DMS114 treated with DMSO at 0.1 percent for 48 hours (cell line): ENCODE data around the gene CHMP4A.

Experiments used
- DNase-seq: peaks from one replicate; lab custom pipeline; 2025; ENCODE audit not compliant: unreplicated experiment; lab: John Stamatoyannopoulos, UW

CHMP4A gene

DNA sequence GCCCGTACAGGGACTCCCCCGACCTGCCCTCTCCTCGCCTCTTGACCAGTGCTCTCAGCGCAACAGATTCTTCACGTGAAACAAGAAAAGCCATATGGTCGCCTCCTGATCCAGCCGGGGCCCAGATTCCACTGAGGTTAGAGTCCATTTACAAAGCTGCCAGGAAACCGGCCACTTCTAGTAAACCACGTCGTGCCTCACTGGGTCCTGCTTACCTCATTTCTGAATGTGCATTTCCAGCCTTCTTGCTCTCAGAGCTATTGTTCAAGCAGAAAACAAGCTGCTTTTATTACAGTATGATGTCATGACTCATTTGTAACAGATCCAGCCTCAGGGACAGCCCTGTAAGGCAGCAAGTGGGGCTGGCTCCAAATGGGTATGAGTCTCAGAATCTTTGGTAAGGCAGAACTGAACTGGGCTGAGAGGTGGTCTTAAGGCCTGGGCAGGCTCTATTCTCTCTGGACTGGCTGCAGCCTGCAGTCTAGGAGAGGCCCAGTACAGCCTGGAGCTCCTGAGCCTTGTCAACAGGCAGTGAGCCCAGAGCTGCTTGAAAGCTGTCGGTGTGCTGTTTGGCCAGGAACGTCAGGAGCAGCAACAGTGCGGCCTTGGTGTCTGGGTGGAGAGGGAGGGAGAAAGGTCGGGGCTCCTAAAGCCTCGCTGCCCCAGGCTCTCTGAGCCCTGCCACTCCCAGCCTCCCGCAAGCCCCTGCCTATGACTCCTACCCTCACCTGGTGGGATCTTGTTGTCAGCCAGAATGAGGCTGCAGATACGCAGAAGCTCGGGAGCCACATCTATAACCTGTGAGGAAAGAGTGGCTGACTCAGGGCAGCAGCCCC is 33.1 kb downstream of the CHMP4A start:
- DNase-seq, result no peak

DNA sequence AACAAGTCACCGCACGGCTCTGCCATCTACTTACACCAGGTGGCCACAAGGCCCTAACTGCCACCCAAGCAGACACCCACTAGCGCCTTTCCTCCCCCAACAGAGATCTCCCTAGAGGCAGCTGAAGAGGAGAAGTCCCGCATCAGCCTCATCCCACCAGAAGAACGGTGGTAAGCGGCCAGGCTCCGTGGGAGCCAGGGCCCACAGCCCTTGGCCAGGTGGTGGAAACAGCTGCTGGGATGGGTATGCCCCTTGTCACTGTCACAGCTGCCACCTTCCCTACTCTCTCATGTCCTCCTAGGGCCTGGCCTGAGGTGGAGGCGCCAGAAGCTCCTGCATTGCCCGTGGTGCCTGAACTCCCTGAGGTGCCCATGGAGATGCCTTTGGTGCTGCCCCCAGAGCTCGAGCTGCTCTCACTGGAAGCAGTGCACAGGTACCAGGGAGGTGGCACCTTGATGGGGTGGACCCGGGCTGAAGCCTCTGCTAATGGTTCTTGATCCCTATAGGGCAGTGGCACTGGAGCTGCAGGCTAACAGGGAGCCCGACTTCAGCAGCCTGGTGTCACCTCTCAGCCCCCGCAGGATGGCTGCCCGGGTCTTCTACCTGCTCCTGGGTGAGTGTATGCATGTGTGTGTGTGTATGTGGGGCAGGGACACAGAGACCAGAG is 33.9 kb downstream of the CHMP4A start:
- no peak for DNase-seq

DNA sequence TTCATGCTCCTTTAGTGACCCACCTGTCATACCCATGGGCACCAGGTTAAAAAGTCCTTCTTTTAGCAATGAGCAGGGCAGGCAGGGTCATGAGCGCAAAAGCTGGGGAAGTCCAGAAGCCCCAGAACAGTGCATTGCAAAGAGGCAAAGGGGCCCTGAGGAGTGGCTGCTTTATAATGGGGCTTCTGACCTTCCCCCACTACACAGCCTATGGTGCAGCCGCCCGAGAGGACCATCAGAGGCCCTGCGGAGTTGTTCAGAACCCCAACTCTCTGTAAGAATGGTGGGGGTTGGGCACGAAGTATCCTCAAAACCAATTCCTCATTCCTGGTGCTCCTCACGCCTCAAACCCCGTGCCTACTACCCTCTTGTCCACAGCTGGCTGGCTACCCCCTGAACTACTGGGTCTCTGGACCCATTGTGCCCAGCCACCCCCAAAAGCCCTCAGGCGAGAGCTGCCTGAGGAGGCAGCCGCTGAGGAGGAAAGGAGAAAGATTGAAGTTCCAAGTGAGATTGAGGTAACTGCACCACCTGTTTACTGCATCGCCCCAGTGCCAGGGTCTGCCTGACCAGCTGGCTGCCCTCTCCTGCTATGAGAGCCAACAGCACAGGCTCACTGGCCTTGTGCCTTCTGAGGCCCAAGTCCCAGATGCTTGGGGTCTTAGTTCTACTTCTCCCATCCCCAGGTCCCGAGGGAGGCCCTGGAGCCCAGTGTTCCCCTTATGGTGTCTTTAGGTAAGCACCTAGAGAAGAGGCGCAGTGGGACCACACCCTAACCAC is 34.7 kb downstream of the CHMP4A start:
- DNase-seq, result no peak

DNA sequence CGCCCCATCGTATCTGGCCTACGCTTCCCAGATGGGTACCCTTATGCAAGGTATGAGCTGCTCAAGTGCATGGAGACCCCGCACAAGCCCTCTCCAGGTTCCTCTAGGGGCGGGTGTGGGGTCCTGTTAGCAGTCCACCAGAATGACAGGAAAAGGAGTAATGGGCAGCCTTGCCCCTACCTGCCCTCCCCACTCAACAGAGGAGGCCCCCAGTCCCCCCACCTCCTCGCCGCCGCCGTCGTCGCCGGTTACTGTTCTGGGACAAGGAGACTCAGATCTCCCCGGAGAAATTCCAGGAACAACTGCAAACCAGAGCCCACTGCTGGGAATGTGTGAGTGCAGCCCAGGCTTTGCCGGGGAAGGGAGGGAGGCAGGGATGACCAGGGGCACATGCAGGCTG is 35.4 kb downstream of the CHMP4A start:
- no peak for DNase-seq

DNA sequence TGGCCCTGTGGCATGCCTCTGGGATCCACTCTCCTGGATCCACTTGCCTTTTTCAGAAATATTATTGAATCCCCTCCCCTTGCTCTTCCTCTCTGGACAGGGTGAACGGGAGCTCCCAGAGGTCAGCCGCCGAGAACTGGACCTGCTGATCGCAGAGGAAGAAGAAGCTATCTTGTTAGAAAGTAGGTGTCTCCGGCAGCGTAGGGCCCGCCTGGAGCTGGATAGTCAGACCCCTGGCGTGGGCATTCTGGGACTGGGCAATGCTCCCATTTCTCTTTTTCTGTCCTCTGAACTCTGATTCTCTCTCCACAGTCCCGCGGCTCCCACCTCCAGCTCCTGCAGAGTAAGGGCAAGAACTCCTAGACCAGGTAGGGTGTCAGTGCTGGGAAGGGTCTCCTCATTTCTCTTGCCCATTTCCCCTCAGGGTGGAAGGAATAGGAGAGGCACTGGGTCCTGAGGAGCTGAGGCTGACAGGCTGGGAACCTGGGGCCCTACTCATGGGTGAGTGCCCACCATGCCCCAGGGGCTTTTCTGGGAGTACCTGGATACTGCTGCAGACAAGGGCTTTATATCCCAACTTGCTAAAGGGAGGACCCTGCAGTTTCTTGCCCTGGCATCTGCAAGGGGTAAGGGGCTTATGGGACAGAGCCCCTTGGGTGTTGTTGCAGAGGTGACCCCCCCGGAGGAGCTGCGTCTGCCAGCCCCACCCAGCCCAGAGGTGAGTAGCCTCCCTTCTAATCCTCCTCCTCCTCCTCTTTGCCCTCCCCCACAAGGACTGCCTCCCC is 36.1 kb downstream of the CHMP4A start:
- DNase-seq, result no peak

DNA sequence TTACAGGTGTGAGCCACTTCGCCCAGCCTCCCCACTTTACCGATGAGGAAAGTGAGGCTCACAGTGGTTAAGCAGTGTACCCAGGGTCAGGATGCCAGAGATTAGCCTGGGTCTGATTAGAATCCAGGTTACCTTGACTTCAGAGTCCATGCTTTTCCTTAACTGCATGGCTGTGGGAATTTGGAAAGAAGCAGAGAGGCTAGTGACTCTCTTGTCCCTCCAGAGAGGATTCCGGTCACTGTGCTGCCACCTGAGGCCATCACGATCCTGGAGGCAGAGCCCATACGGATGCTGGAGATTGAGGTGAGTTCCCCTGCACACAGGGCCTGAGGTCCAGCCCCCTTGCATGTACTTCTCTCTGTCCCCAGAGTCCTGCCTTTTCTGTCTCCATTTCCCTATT is 36.7 kb downstream of the CHMP4A start:
- DNase-seq, result no peak

DNA sequence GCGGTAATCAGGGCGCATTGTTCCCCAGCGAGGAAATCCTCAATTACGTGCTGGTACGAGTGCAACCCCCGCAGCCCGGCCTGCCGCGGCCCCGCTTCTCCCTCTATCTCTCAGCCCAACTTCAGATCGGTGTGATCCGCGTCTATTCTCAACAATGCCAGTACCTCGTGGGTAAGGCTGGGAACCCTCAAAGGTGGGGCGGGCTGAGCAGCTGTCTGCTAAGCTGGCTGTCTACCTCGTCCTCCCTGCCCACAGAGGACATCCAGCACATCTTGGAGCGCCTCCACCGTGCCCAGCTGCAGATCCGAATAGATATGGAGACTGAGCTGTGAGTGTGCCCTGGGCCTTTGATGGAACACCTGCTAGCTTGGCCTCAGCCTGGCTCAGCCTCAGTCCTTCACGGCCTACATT is 40.4 kb downstream of the CHMP4A start:
- no peak for DNase-seq

DNA sequence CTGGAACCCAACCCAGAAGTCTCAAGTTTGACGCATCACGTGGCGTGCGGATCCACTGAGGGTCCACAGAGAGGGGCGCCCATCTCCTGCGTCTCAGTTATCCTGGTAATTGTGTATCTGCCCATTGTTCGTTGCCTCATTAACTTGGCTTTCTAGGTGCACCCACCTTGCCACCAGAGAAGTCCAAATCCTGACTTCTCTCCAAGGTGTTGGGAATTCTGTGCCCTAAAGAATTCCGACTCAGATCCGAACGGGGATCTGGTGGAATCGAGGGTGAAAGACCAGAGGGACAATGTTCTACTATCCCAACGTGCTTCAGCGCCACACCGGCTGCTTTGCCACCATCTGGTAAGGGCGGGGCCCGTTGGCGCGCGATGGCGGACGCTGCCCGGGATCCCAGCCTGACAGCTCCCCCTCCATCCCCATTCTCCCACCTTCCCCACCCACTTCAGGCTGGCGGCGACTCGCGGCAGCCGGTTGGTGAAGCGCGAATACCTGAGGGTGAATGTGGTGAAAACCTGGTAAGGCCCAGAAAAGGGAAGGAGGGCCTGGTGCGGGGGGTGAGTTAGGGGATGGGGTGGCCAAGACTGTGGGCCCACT is 40.9 kb downstream of the CHMP4A start:
- DNase-seq, result no peak

DNA sequence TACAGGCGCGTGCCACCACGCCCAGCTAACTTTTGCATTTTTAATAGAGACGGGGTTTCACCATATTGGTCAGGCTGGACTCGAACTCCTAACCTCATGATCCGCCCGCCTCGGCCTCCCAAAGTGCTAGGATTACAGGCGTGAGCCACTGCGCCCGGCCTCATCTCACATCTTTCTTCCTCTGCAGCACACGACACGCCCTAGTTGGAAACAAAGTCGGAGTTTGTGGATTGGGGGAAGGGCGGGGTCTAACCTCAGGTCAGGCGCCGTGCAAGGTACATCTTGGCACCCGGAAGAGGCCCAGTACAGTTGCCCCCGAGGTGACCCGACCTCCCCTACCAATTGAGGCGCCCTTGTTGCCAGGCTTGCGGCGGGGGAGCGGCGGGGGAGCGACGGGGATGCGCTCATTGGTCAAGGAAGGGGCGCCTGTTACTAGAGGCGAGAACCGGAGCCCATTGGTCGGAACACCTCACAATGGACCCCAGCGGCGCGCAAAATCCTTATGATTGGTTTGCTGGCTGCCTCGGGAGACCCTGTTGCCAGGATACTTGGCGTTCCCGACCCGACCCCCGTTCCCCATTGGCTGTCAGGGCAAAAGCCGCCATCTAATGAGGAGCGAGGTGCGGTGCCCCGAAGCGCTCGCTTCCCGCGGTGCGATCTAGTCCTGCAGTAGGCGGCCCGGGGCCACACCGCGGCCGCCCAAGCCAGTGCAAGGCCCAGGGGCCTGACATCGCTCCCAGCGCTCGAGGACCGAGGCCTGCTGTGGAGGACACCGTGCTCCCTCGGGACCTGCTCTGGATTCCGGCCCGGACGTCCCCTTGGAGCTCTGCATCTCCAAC is 41.6 kb downstream of the CHMP4A start, which contains the start of gene REC8:
TSS of gene REC8 (plus strand) at position 659 of the 839 bp plus-strand sequence. CDS start 473 bp downstream, outside the sequence.
- no peak for DNase-seq

DNA sequence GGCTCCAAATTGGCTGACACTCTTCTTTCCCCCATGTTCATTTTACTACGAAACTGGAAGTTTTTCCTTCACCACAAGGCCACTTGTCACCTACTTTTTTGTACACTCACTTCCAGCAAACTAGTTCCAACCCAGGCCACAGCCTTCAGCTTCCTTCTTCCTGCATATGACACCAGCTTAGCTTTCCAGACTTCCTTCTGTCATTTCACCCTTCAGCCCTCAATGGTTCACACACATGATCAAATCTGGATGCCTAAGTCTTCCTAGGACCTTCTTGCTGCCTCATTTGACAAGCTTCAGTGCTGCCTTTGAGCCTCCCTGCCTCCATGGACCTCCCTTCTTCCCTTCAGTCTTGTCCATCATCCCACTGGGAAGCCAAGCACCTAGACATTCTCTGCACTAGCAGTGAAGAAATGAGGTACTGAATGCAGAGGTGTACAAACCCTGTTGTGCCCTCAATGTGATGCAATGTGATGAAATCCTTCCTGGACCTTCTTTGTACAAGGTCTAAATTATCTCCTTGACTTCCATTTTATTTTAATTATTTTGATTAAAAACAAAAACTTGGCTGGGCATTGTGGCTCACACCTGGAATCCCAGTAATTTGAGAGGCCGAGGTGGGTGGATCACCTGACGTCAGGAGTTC is 45.7 kb downstream of the CHMP4A start:
- DNase-seq, result no peak

DNA sequence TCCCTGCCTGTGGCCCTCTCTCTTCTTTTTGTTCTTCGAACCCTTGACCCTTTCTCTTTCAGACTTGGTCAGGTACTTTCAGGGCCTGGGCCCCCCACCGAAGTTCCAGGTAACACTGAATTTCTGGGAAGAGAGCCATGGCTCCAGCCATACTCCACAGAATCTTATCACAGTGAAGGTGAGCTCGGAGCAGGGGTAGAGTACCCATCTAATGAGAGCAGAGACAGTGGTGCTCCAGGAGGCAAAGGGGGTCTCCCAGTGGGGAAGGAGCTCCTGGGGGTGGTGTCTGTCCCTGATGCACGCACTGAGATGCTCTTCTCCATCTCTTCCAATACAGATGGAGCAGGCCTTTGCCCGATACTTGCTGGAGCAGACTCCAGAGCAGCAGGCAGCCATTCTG is 47.5 kb downstream of the CHMP4A start:
- DNase-seq, result no peak

DNA sequence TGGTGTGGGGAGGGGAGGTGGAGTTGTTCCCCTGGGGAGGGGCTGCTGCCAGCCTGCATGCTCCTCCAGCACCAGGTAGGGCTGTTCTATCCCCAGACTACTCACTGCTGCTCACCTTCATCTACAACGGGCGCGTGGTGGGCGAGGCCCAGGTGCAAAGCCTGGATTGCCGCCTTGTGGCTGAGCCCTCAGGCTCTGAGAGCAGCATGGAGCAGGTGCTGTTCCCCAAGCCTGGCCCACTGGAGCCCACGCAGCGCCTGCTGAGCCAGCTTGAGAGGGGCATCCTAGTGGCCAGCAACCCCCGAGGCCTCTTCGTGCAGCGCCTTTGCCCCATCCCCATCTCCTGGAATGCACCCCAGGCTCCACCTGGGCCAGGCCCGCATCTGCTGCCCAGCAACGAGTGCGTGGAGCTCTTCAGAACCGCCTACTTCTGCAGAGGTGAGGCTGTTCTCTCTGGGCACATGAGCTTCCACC is 48.7 kb downstream of the CHMP4A start:
- no peak for DNase-seq

DNA sequence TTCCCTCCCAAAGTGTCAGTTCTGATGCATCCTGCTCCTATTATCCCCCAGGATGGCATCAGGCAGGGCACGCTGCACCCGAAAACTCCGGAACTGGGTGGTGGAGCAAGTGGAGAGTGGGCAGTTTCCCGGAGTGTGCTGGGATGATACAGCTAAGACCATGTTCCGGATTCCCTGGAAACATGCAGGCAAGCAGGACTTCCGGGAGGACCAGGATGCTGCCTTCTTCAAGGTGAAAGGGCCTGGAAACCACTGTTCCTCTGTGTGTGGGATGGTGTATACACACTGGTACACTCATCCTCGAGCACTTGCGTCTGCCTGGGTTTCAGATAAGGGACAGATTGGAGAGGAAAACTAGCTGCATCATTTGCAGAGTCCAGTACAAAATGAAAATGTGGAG is 51.2 kb downstream of the CHMP4A start:
- no peak for DNase-seq

DNA sequence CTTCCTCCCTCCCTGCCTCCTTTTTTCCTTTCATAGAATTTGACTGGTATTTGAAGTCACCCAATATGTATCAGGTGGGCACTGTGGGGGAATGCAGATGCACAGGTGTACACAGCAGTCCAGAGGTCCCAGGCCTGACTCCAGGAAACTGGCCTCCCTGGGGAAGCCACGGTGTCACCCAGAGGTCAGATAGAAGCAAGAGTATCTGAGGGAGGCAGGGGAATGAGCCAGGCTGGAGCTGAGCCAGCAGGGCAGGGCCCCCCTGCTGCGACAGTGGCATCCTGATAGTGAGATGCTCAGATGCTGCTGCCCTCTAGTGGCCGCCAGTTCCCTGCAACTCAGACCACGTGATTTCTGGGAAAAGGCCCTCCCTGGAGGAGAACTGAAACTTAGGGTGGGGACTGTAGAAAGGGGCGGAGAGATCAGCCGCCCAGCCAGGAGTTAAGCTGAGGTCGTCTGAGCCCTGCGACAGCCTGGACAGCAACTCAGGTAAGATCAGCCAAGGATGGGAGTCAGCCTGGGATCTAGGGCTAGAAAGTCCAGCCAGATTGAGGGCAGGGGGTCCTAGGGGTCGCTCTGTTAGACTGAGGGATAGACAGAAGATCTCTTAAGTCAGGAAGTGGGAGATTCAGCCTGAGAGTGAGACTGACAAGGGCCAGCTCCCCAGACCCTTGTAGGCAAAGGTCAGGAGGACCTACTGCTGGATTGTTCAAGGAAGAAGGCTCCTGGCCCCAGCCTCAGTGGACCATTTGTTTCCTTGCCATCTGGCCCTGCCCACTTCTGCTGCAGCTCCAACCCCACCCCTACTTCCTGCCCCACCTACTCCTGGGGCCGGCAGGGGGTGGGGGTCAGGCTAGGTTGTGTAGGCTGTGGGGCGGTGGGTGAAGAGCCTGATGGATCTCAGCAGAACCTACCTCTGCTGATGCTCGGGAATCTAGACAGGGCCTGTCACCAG is 52.2 kb downstream of the CHMP4A start, which contains the start of gene IRF9:
TSS of gene IRF9 (plus strand) at position 416 of the 955 bp plus-strand sequence. CDS start 880 bp downstream, outside the sequence.
- DNase-seq, result peak; percentile 82

DNA sequence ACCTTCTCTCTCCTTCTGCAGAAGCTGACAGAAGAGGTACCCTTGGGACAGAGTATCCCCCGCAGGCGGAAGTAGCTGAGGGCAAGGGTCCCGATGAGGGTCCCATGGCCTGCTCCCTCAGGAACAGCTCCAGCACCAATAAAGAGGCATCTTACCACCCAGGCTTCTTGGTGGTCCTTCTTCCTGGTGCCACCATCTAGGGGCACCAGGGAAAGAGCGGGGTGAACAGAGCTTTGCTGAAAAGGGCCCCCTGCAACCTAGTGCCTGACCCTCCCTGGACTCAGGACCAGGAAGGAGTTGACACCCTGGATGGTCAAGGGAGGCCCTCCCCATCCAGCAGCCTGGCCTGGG is 52.8 kb downstream of the CHMP4A start:
- DNase-seq, result no peak

DNA sequence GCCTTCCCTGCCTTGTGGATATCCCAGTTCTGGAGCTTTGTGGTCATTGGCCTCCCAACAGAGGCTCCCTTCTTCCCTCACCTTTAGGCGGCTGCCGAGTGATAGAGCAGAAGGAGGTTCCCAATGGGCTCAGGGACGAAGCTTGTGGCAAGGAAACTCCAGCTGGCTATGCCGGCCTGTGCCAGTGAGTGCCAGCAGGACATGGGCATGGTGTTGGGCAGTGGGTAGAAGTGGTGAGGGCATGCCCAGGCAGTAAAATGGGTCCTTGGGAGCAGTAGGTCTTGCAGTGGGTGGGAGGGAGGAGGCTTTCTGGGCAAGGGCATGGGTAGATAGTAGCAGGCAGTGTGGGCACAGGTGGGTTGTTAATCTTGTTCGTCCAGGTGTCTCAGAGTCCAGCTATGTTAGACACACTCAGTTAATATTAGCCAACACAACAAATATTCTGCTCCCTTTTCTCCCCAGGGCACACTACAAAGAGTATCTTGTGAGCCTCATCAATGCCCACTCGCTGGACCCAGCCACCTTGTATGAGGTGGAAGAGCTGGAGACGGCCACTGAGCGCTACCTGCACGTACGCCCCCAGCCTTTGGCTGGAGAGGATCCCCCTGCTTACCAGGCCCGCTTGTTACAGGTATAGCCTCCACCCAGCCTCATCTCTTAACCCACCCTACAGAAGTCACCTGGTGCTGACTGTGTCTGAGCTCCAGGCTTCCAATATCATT is 53.4 kb downstream of the CHMP4A start:
- no peak for DNase-seq
